Thoracic aorta (tissue), 2 donors: Measurements from ENCODE around the gene SNX6. TPM values are rescaled to one million over a fixed set of nuclear protein-coding genes. Genes with fewer than 3 reads are reported as not detected.
"Not testable (repeated sequence)": the region's sequence is repeated elsewhere in the genome, so short reads cannot be mapped to it uniquely, and the experiment has no call there.

Experiments
- ATAC-seq: fragments of 150-250 bp; one replicate; pipeline ENCODE4 v1.8.0; 2017; ENCODE audit warnings: low read depth; ENCODE audit not compliant: insufficient number of reproducible peaks, low FRiP score
- DNase-seq: peaks from one replicate; pipeline ENCODE4 v3.0.0-alpha.2; 2020; ENCODE audit warnings: low spot score
- H3K27ac ChIP-seq, 2 donors: fragments of 200-600 bp; sonication (generic); 1 replicate in 1 of 2; 2 replicates in 1 of 2; pipeline ENCODE4 v1.5.1; 2016; ENCODE audit warnings: mild to moderate bottlenecking in 2 of 2, moderate library complexity in 2 of 2
- H3K27me3 ChIP-seq: fragments of 200-600 bp; sonication (generic); replicated peaks from 2 replicates; pipeline ENCODE4 v1.6.0; 2016; ENCODE audit warnings: mild to moderate bottlenecking; ENCODE audit not compliant: insufficient read depth
- H3K36me3 ChIP-seq: fragments of 200-600 bp; sonication (generic); one replicate; pipeline ENCODE4 v1.5.1; 2016
- H3K4me1 ChIP-seq, 2 donors: fragments of 200-600 bp; sonication (generic); 1 replicate in 1 of 2; 2 replicates in 1 of 2; pipeline versions ENCODE4 v1.5.1 to v1.6.0; 2016; ENCODE audit warnings: low read depth in 2 of 2, mild to moderate bottlenecking in 1 of 2; ENCODE audit not compliant: control insufficient read depth in 1 of 2
- H3K4me3 ChIP-seq: fragments of 200-600 bp; sonication (generic); 2 replicates; pipeline ENCODE4 v1.5.1; 2016; ENCODE audit warnings: mild to moderate bottlenecking
- H3K9me3 ChIP-seq: fragments of 200-600 bp; sonication (generic); 2 replicates; pipeline ENCODE4 v1.5.1; 2016
- CTCF ChIP-seq: fragments of 200-600 bp; sonication (generic); IDR thresholded peaks from one replicate; pipeline ENCODE4 v1.5.1; 2019; ENCODE audit warnings: antibody characterized with exemption
- total RNA-seq, 2 donors: library from RNA; depleted of rRNA; stranded (reverse); fragments of >200 nt; gene quantifications; one replicate each; pipeline versions ENCODE4 v1.1.0 to v1.2.3, GENCODE V29; 2016

Gene SNX6
- total RNA-seq, 2 donors from 2014 or later = 84.2 to 128 TPM

GRCh38 chr14:34649344-34649743 lies 19.4 kb upstream of the SNX6 start:
- DNase-seq = no peak
- no peak for ATAC-seq
- Histone ChIP-seq H3K4me1 (peaks cover 3 to 4% of the 10 kb centered on the region in 2 donors), H3K9me3 (peaks cover 5% of the 10 kb centered on the region), H3K4me3 (no peak overlapping the region), H3K36me3 (no peaks in the 10 kb centered on the region), H3K27ac (no peak overlapping the region), H3K27me3 (no peaks in the 10 kb centered on the region)
- TF ChIP-seq CTCF = no peak

DNA sequence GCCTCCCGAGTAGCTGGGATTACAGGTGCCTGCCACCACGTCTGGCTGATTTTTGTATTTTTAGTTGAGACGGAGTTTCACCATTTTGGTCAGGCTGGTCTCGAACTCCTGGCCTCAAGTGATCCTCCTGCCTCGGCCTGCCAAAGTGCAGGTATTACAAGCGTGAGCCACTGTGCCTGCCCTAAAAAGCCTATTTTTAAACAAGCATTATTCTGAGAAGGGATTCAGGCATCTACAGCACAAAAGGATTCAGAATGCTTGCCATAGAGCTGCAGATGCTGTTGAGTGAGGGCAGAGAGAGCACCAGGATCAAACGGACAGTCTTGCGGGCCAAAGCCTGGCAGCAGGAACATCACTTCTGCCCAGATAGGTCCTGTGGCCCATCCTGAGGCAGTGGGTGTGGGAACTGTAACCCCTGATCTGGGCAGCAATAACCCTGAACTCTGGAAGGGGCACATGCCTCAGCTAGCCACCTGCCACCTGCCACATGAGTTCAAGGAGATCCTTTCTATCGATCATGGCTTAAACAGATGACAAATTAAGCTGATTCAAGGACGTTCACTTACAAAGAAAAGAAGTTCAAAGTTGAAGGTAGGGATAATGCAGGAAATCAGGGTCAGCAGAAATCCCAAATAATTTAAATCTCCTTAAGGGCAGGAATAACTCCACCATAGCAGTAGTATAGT lies 16.8 kb upstream of the SNX6 start:
- Histone ChIP-seq H3K27me3 (no peaks in the 10 kb centered on the region), H3K9me3 (peaks cover 5% of the 10 kb centered on the region), H3K27ac (no peak overlapping the region), H3K4me3 (no peak overlapping the region), H3K4me1 (peaks cover 8 to 10% of the 10 kb centered on the region in 2 donors), H3K36me3 (no peaks in the 10 kb centered on the region)
- TF ChIP-seq CTCF = no peak
- ATAC-seq = no peak
- DNase-seq = no peak

- Histone ChIP-seq H3K27me3 (no peaks in the 10 kb centered on the region), H3K4me1 (peaks cover 12 to 15% of the 10 kb centered on the region in 2 donors), H3K9me3 (no peaks in the 10 kb centered on the region), H3K36me3 (no peaks in the 10 kb centered on the region), H3K27ac (no peak overlapping the region), H3K4me3 (no peak overlapping the region)
- no peak for DNase-seq
- ATAC-seq = no peak
- TF ChIP-seq CTCF = no peak
These were observed 13.4 kb upstream of the SNX6 start for GRCh38 chr14:34643361-34643760.

- no peak for DNase-seq
- no peak for ATAC-seq
- no peak for TF ChIP-seq CTCF
- Histone ChIP-seq H3K27ac (no peak overlapping the region), H3K4me3 (no peak overlapping the region), H3K4me1 (peaks cover 12 to 15% of the 10 kb centered on the region in 2 donors), H3K36me3 (no peaks in the 10 kb centered on the region), H3K9me3 (no peaks in the 10 kb centered on the region), H3K27me3 (no peaks in the 10 kb centered on the region)
These were observed 12.6 kb upstream of the SNX6 start for GRCh38 chr14:34642595-34642994.

DNA sequence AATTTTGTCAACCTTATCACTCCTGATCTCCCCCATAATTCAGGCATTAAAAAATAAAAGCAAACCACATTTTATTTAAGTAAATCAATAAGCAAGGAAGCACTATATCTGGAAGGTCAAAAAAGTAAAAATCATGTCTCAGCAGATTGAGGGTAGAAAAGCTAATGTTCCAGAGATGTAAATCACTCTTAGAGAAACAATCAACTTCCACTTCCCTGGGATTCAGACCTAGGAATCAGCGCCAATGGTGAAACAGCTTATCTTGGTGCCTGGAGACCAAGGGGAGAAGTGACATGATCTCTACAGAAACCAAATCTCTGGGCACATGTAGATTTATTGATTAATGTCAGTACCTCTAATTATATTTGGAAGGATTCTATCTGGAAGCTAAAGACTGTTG lies 10.9 kb upstream of the SNX6 start:
- Histone ChIP-seq H3K4me1 (peaks cover 12 to 15% of the 10 kb centered on the region in 2 donors), H3K27me3 (no peaks in the 10 kb centered on the region), H3K27ac (no peak overlapping the region), H3K4me3 (no peak overlapping the region), H3K36me3 (no peaks in the 10 kb centered on the region), H3K9me3 (no peaks in the 10 kb centered on the region)
- no peak for TF ChIP-seq CTCF
- DNase-seq (no peak), ATAC-seq (no peak)

DNA sequence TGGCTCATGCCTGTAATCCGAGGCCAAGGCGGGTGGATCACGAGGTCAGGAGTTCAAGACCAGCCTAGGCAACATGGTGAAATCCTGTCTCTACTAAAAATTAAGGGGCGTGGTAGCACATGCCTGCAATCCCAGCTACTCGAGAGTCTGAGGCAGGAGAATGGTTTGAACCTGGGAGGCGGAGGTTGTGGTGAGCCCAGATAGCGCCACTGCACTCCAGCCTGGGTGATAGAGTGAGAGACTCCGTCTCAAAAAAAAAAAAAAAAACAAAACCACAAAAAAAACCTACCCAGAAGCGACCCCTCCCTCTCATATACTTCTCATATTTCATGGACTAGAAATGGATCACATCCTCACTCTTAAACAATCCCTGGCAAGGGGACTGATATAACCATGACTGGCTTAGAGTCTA lies 4.4 kb upstream of the SNX6 start:
- not testable (repeated sequence) for H3K9me3 ChIP-seq, H3K27me3 ChIP-seq, ATAC-seq, H3K36me3 ChIP-seq, H3K27ac ChIP-seq, H3K4me1 ChIP-seq, DNase-seq, H3K4me3 ChIP-seq
